Brain microvascular endothelial cell (primary cell): ENCODE results near the gene SDSL.

Experiments
- DNase-seq: peaks from one replicate; pipeline ENCODE4 v3.0.0-alpha.2; 2020
- H3K27ac ChIP-seq: fragments of 250-450 bp; sonication (Bioruptor Pico); 2 replicates; pipeline ENCODE4 v1.5.1; 2020; ENCODE audit warnings: mild to moderate bottlenecking, moderate library complexity
- H3K27me3 ChIP-seq: fragments of 250-450 bp; sonication (Bioruptor Pico); replicated peaks from 2 replicates; pipeline ENCODE4 v1.5.1; 2020; ENCODE audit warnings: mild to moderate bottlenecking
- H3K36me3 ChIP-seq: fragments of 250-450 bp; sonication (Bioruptor Pico); replicated peaks from 2 replicates; pipeline ENCODE4 v1.5.1; 2020; ENCODE audit warnings: mild to moderate bottlenecking
- H3K4me3 ChIP-seq: 2 replicates; pipeline ENCODE4 v1.5.1; 2011; ENCODE audit warnings: low read depth, mild to moderate bottlenecking, control low read depth, low read length, moderate library complexity
- in situ Hi-C: cut with HindIII; loops from 2 replicates; pipeline ENCODE4 v1.10.0; 2017; ENCODE audit warnings: low sequenced_read_pairs, low pct_ligation_motif_present
- TF ChIP-seq, protein P1 (sequence below): IDR thresholded peaks from 2 replicates; pipeline ENCODE4 v1.5.1; 2011; ENCODE audit warnings: low read depth, mild to moderate bottlenecking, moderate library complexity, low read length, control low read depth, inconsistent platforms; ENCODE audit errors: missing control alignments

SDSL gene

DNA sequence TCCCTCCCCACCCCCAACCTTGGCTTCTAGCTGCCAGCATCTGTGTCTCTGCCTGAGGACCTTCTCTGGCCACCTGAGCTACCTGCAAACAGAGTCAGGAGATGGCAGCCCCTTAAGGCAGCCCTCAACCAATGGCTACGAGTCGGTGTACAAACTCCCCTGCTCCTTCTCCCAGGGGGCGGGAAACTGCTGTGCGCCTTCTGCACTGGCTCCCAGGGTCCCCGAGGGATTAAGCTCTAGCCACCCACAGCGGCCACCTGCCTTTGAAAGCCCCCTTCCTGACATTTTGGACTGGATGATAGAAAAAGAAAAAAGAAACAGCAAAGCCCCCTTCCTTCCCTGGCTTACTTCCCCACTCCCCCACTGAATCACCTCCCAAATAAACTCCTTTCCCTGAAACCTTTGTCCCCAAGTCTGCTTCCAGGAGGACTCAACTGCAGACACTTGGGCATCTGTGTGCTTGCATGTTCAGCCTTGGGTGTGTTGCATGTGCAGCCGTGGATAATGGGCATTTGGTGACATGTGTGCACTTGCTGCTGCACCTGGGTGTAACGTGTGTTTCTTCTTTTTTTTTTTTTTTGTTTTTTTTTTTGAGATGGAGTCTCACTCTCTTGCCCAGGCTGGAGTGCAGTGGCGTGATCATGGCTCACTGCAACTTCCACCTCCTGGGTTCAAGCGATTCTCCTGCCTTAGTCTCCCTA lies 24.5 kb upstream of the SDSL start:
- Histone ChIP-seq H3K27me3 (no peaks in the 10 kb centered on the region), H3K27ac (no peak overlapping the region), H3K4me3 (no peak overlapping the region), H3K36me3 (no peaks in the 10 kb centered on the region)
- in situ Hi-C loops: no loop called here
- no peak for DNase-seq
- TF ChIP-seq, protein P1, sequence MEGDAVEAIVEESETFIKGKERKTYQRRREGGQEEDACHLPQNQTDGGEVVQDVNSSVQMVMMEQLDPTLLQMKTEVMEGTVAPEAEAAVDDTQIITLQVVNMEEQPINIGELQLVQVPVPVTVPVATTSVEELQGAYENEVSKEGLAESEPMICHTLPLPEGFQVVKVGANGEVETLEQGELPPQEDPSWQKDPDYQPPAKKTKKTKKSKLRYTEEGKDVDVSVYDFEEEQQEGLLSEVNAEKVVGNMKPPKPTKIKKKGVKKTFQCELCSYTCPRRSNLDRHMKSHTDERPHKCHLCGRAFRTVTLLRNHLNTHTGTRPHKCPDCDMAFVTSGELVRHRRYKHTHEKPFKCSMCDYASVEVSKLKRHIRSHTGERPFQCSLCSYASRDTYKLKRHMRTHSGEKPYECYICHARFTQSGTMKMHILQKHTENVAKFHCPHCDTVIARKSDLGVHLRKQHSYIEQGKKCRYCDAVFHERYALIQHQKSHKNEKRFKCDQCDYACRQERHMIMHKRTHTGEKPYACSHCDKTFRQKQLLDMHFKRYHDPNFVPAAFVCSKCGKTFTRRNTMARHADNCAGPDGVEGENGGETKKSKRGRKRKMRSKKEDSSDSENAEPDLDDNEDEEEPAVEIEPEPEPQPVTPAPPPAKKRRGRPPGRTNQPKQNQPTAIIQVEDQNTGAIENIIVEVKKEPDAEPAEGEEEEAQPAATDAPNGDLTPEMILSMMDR: no peak

DNA sequence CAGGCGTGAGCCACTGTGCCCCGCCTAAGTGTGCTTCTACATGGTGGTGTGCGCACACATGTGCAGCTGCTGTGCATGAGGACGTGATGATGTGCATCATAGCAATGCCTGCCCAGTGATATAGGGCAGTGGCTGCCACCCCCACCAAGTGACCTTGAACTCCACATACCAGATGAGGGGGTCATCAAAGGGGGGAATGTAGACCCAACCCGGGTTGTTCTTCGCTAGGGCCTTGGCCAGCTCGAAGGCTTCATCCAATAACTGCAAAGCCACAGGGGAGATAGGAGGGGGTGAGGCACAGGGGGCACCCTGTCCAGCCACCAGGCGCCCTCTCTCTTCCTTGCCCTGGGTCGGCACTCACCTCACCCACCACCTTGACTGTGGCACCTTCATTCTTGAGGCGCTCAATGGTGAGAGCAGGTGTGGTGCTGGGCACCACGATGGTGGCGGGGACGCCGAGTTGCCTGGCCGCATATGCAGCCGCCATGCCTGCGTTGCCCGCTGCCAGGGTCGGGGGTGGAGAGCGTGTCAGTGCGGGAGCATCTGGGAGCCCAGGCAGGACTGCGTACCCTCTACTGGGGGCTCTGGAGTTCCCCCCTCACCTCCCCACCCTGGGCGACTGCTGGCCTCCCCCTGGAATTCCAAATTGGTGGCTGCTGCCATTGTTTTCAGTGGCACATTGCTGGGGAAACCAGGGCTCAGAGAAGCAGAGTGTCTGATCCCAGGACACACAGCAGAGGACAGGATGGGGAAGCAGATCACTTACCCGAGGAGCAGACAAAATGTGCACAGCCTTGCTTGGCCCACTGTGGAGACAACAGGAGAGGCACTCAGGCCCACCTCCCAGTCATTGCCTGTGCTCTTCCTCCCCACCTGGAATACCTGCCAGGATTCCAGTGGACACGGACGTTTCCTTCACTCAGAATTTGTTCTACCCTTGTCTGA lies 23.6 kb upstream of the SDSL start:
- TF ChIP-seq, protein P1: no peak
- Histone ChIP-seq H3K36me3 (no peaks in the 10 kb centered on the region), H3K27ac (no peak overlapping the region), H3K27me3 (no peaks in the 10 kb centered on the region), H3K4me3 (no peak overlapping the region)
- DNase-seq: no peak
- in situ Hi-C loops: no loop called here

DNA sequence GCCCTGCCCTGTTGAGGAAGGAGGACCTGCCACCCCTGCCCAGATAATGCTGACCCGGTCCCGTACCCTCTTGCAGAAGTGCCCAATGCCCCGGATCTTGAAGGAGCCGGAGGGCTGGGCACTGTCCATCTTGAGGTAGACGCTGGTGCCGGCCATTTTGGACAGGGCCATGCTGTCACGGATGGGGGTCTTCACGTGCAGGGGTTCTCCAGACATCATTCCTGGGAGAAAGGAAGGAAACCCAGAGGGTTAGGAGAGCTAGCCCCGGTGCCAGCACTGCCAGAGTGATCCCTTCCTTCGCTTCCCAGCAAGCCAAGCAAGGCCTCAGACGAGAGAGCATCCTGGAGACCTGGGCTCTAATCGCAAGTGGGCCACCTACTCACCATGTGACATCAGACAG lies 22.7 kb upstream of the SDSL start:
- Histone ChIP-seq H3K27ac (no peak overlapping the region), H3K4me3 (no peak overlapping the region), H3K27me3 (no peaks in the 10 kb centered on the region), H3K36me3 (no peaks in the 10 kb centered on the region)
- no peak for DNase-seq
- TF ChIP-seq, protein P1: no peak
- in situ Hi-C loops: no loop called here

DNA sequence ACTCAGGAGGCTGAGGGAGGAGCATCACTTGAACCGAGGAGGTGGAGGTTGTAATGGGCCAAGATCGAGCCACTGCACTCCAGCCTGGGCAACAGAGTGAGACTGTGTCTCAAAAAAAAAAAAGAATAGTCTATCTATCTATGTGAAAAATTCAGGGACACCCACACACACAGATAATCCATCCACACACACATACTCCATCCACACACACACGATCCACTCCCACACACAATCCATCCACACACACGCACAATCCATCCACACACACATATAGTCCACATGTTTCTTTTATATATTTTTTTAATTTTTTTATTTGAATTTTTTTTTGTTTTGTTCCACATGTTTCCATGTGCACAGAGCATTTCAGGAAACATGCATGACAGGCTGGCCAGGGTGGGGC lies 21.8 kb upstream of the SDSL start:
- no peaks in the 10 kb centered on the region for H3K36me3 ChIP-seq
- TF ChIP-seq, protein P1: no peak
- no peak overlapping the region for H3K27ac ChIP-seq
- H3K27me3 ChIP-seq: no peaks in the 10 kb centered on the region
- in situ Hi-C loops: no loop called here
- DNase-seq: no peak
- no peak overlapping the region for H3K4me3 ChIP-seq

DNA sequence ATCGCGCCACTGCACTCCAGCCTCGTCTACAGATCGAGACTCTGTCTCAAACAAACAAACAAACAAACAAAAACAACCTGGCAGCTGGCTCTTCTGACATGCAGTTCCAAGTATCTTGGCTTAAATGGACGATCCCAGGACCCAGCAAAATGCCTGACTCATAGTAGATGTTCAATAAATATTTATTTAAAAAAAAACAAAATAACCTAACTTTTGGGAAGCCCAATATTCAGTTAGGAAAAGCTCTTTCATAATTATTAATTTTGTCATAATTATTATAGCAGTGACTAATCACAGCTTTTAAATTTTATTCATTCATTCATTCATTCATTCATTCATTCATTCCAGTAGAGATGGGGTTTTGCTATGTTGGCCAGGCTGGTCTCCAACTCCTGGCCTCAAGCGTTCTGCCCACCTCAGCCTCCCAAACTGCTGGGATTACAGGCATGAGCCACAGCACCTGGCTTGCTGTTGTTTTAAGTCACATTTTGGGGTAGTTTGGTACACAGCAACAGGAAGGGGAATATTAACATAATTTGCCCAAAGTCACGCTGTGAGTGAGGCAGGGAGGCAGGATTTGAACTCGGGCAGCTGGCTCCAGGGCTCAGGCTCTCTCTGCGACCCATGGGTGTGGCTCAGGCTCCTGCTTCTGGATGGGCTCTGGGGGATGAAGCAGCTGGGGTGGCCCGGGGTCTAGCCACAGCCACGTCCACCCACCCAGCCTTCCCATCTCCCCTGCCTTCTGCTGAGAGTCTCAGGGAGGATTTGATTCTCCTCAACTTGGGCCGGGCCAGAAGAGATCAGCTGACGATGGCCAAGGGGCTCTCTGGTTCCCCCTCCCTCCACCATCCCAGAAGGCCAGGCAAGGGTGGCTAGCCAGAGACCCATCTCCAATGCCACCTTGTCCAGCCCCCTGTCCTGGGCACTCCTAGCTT lies 20.8 kb upstream of the SDSL start:
- in situ Hi-C loops: no loop called here
- TF ChIP-seq, protein P1: no peak
- no peak overlapping the region for H3K4me3 ChIP-seq
- no peaks in the 10 kb centered on the region for H3K36me3 ChIP-seq
- no peaks in the 10 kb centered on the region for H3K27me3 ChIP-seq
- H3K27ac ChIP-seq: no peak overlapping the region
- no peak for DNase-seq
